ENCODE data around the gene GALR1. TPM values are rescaled to one million over a fixed set of nuclear protein-coding genes. Genes with fewer than 3 reads are reported as not detected.

GALR1 gene
- total RNA-seq, 2 experiments from 2014 or later = not detected

- H3K4me1 Mint-ChIP-seq = no peaks in the 10 kb centered on the region
- H3K27ac Mint-ChIP-seq = no peak overlapping the region
- ATAC-seq (ENCODE audit: low read depth) = no peak
- H3K27me3 Mint-ChIP-seq = peaks cover 19% of the 10 kb centered on the region
- no peaks in the 10 kb centered on the region for H3K36me3 Mint-ChIP-seq
- no peak for DNase-seq
- POLR2A ChIA-PET = no interaction called here
- H3K9me3 Mint-ChIP-seq = no peaks in the 10 kb centered on the region
- H3K4me3 Mint-ChIP-seq = no peak overlapping the region
These were observed 66.4 kb downstream of the GALR1 start for GRCh38 chr18:77316008-77316407.

- Mint-ChIP-seq H3K4me1 (no peaks in the 10 kb centered on the region), H3K4me3 (no peak overlapping the region), H3K36me3 (no peaks in the 10 kb centered on the region), H3K9me3 (no peaks in the 10 kb centered on the region), H3K27ac (no peak overlapping the region), H3K27me3 (peaks cover 19% of the 10 kb centered on the region)
- ATAC-seq (ENCODE audit: low read depth) (no peak), DNase-seq (no peak)
- POLR2A ChIA-PET = no interaction called here
These were observed 67.0 kb downstream of the GALR1 start for GRCh38 chr18:77316641-77317040.

- DNase-seq (no peak), ATAC-seq (ENCODE audit: low read depth) (no peak)
- POLR2A ChIA-PET = no interaction called here
- no peaks in the 10 kb centered on the region for H3K36me3 Mint-ChIP-seq
- no peak overlapping the region for H3K27ac Mint-ChIP-seq
- H3K4me1 Mint-ChIP-seq = no peaks in the 10 kb centered on the region
- no peaks in the 10 kb centered on the region for H3K9me3 Mint-ChIP-seq
- H3K4me3 Mint-ChIP-seq = no peak overlapping the region
- peaks cover 19% of the 10 kb centered on the region for H3K27me3 Mint-ChIP-seq
These were observed 71.4 kb downstream of the GALR1 start for GRCh38 chr18:77320971-77321559.

- Mint-ChIP-seq H3K4me3 (no peak overlapping the region), H3K9me3 (no peaks in the 10 kb centered on the region), H3K27ac (no peak overlapping the region), H3K27me3 (peaks cover 19% of the 10 kb centered on the region), H3K4me1 (no peaks in the 10 kb centered on the region), H3K36me3 (no peaks in the 10 kb centered on the region)
- DNase-seq (no peak), ATAC-seq (ENCODE audit: low read depth) (no peak)
- POLR2A ChIA-PET = no interaction called here
These were observed 72.5 kb downstream of the GALR1 start for GRCh38 chr18:77321823-77322805.

GRCh38 chr18:77323640-77324299 is 74.1 kb downstream of the GALR1 start:
- ATAC-seq (ENCODE audit: low read depth) (no peak), DNase-seq (no peak)
- Mint-ChIP-seq H3K4me1 (no peaks in the 10 kb centered on the region), H3K27me3 (peaks cover 19% of the 10 kb centered on the region), H3K27ac (no peak overlapping the region), H3K9me3 (no peaks in the 10 kb centered on the region), H3K36me3 (no peaks in the 10 kb centered on the region), H3K4me3 (no peak overlapping the region)
- POLR2A ChIA-PET = no interaction called here

Other genes with a start within 250 kb of the GALR1 start
- gene MBP, start 117.1 kb upstream of the GALR1 start, total RNA-seq = 100 to 1,000 TPM; 138 to 148 TPM